HG03354 (cell line): ENCODE measurements around the gene GGCT.

Source experiments
- ATAC-seq: cut with Tn5 transposase; IDR thresholded peaks from one replicate; pipeline ENCODE4 v1.9.1; 2021; ENCODE audit warnings: mild to moderate bottlenecking; ENCODE audit not compliant: unreplicated experiment, poor library complexity, severe bottlenecking

Gene GGCT

DNA sequence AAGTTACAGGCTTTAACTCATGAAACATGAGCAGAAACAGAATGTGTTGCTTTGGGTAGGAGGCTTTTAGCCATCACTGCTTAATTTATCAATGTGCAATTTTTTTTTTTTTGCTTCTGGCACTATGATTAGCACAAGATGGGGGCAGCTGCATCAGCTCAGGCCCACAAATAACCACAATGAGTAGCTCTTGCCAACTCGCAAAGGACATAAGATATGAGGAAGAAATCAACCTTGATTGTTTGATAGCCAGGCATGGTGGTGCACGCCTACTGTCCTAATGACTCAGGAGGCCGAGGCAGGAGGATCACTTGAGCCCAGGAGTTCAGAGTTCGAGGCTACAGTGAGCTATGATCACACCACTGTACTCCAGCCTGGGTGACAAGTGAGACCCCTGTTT is 38.4 kb downstream of the GGCT start:
- no peak for ATAC-seq

DNA sequence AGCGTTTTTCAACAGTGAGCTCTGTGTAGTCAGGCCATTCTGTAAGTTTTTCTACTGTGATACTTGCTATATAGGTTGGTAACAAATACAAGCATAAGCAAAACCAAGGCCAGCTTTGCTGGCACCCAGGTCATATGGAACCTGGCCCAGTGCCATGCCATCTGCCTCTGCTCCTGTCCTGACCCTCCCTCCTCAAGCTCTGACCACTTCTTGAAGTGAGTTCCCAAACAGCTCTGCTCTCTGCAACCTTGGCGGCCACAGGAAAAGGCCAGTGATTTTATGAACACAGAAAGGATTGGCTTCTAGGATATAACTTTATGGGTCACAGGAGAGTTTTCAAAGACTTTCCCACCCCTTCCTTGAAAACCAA is 38.8 kb downstream of the GGCT start:
- no peak for ATAC-seq

DNA sequence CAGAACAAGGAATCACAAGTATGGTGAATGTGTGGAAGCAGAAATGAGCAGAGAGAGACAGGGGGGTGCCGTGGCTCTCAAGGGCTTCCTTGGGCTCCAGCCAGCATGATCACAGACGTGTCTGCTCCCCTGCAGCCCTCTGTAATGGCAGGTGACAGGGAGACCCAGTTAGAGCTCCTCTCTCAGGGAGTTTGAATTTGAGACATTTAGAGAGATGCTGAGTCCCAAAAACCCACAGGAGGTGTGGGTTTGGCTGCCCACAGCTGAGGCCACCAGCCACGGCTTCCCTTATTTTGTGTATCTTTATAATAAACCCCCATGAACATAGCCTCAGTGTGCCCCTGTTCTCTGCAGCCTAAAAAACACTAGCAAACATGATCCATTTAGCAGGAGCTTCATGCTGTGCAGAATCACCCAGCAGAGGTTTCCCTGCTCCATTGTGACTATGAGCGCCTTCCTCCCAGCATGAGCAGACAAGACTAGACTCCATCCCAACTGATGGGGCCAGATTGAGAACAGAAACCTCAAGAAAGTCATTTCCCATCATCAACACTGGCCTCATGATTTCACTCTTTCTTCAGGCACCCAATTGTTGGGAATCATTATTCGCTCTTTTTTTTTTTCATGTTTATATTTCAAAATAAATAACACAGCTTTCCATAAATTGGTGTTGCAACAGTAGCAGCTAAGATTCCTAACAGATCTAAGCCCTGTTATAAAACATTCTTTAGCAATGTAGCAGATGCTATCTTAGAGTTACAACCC is 39.4 kb downstream of the GGCT start:
- no peak for ATAC-seq

DNA sequence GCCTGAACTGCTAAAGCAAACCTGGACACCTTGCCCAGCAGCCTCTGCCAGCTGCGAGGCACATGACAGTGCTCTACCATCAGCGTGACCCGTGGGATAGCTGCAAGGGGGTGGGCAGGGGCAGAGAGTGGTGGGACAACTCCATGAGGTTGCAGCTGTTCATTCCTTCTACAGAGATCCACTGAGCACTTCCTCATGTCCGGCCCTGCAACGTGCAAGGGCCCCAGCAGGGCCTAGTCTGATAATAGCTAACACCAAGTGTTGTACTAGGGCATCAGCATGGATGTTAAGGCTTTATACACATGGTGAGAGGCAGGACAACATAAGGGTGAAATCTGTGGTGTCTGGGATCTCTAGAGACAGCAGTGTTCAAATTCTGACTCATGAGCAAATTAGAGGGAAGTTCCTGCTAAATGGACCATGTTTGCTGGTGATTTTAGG is 40.4 kb downstream of the GGCT start:
- peak; percentile 61 for ATAC-seq

DNA sequence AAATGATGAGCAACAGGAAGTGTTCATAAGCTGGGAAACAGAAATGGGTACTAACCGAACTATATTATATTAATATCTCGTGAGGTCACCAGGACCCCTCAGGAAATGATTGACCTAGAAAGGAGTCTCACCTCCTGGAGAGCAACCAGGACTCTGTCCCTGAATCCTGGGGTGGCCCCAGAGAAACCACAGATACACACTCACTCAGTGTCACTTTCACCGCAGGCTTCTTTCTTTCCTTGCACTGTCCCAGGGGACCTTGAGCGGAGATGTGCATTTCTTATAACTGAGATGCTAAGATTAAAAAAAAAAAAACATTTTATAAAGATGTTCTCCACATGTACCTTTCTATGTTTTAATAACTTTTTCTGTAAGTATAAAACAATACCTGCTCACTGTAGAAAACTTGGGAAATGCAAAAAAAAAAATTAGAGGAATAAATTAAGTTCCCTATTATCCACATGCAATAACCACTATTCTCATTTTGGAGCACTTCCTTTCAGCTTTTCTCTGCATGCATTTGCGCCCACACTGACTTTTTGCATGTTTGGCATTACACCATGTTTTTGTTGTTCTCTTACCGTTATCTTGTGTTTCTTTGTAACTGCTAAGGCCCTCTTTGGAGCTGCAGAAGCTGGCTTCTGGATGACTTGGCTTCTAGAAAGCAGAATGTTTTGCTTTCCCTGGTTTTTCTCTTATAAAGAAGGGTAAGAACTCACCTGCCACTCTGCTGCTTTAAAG is 41.1 kb downstream of the GGCT start:
- peak; percentile 65 for ATAC-seq

DNA sequence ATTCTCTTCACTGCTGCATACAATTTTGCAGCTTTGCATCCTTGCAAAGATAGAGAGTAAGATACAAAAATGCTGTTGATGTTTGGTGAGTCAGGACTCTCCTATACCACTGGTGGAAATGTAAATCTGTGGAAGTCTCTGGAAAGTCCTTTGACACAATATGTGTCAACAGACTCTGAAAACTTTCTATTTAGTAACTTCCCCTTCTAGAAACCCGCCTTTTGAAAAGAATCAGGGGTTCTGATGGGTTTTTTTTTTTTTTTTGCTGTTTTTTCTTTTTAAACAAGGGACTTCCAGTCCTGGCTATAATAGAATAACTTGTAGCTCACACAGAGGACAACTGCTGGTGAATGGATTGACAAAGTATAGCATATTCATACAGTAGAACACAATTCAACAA is 42.5 kb downstream of the GGCT start:
- no peak for ATAC-seq

DNA sequence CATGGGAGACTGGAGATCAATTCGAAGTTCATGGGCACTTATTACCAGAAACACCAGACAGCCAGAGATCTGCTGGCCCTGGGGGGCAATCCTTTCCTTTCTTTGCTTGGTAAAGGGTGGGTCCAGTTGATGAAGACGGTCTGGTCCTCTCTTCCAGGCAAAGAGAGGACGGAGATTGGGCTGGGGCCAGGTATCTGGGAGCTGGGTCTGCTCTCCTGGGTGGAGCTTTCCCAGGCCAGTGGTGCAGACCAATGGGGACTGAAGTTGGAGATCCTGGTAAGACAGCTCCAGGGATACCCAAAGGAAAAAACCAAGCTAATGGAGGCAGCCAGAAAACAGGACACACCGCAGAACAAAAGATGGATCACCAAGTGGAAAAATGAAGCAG is 44.4 kb downstream of the GGCT start:
- no peak for ATAC-seq

DNA sequence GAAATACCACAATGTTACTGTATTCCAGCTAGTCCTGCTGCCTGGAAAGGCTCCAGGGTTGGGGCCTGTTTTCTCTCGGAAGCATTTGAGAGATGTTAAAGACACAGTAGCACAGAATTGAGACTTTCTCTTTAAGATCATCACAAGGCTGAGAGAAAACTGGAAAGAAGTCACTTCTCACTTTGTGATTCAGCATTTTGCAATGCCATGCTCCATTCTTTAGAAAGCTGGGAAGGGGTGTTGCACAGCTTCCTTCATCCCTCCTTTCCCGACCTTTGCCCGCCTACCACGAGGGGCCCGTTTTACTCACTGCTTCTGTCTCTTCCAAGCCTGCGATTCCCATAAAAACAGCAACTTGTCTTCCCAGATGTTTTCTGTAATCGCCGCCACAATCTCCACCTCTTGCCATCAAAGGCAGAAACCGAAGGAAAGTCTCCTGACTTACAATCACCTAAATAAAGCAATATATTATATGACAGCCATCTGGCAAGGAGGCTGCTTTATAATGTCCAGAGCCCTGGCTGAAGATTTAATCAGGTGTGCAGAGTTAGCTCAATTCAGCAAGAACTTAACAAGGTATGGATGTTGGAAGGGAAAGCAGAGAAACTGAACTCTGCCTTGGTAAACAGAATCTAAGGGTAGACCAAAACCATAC is 44.9 kb downstream of the GGCT start:
- ATAC-seq = no peak

DNA sequence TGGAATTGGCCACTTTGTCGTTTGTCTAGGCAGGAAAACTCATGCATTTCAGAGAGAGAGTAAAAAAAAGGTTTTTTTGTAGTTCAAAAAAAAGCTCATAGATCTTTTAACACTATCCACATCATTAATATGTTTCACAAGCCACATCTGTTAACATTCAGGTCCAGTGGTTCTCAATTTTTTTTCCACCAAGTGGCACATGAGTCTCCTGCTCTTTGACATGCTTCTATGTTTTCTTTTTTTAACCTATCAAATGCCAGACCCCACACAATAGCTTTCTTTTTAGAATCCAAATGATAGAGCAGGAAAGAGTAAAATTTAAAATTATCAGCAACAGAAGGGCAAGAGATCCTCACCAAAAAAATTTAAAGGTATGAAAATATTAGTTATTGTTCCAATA is 46.3 kb downstream of the GGCT start:
- ATAC-seq = no peak

DNA sequence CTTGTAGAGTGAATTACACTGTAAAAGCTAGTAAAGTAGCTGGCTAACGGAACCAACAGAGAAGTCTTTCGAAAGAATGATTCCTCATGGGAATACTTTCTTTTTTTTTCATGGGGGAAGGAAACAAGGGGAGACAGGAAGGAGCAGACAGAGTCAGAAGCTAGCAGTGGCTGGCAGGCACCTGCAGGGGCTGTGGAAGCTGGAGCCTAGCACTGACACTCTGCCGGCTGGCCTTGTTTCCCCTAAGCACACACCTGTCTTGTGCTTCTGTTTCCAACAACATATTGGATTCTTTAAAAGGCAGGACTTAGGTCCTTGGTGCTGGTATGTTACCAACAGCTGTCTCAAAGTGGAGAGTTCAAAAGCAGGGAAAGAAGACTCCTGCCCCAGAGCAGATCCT is 50.7 kb downstream of the GGCT start:
- no peak for ATAC-seq

DNA sequence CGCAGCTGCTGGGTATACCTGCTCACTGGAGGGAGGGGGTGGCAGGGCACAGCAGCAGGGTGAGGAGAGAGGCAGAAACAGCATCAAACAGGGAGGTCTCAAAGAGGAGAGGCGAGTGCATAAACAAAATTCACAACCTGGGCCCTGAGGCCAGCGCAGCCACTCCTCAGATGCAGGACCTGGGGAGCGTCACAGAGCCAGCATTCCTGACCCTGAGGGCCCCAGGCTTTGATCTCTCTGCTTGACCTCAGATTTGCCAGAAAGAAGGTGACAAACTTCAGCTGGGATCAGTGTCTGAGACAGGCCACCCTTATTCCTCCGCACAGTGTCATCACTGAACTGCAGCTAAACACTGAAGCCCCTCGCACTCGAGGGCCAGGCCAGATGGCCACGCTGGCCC is 51.6 kb downstream of the GGCT start:
- ATAC-seq = no peak

DNA sequence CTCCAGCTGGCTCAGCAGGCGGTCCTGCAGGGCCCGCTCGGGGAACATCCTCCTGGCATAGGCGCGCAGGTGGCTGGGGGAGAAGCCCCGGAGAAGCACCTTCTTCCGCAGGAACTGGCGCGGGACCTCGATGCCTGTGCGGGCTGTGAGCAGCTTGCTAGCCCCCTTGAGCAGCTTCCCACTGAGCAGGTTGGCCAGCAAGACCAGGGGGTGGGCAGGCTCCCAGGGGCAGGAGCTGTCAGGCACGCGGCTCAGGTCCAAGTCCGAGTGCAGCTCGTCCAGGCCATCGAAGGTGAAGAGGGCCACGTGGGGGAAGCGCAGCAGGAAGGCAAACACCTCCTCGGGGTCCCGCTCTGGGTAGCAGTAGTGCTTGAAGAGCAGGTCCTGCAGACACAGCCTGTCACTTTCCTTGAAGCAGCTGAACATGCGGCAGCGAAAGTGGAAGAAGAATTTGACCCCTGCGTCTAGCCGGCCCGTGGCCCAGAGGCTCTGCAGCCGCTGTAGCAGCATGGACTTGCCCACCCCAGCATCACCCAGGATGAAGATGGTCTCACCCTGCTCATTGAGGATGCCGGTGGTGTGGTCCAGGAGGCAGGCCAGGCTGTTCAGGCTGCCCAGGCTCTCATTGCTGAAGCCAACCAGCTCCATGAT is 52.2 kb downstream of the GGCT start:
- no peak for ATAC-seq

DNA sequence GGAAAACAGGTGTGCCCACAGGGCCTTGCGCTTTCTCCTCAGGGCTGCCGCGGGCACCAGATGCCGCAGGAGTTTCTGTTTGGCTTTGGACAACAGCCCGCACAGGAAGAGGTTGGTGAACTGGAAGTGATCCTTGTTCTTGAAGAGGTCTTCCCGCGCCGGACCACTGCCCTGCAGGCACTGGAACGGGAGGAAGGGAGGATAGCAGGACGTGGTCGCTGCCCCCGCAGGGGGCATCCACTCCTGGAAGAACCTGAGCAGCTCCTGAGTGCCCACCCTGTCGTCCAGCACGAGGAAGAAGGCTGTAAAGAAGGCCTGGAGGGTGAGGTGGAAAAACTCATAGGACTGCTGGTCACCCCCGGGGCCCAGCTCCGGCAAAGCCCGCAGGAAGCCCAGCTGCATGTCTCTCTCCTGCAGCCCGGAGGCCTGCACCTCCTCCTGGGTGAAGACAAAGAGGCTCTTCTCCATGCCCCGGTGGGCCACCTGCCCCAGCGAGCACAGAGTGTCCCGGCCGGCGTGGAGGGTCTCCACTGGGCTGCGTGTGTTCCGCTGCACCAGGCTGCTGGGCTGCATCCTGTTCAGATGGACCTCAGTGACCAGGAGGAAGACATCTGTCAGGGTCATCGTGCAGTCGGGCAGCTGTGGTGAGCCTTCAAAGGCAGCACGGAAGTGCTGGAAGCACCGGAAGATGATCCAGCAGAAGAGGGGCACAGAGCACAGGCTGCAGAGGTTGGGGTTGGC is 52.9 kb downstream of the GGCT start:
- ATAC-seq = no peak

DNA sequence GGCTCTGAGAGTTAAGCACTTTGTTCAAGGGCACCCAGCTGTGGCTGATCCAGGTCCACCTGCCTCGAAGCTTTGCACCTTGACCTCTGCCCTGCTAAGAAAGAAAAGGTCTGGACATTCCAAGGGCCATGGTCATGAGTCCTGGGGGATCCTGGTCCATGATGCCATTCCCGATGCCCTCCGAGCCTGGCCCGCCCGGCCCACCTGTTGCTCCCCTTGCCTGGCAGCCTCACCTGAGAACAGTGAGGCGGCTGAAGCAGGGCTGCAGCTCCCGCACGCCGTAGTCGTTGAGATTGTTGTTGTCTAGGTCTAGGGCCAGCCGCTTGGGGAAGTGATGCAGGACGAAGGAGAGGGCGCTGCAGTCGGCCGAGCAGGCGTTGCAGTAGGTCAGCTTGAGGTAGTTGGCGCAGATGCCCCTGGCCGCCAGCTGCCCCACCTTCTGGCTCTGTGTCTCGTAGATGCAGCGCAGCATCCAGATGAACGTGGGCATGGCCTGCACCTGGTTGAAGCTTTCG is 53.6 kb downstream of the GGCT start:
- ATAC-seq = no peak

DNA sequence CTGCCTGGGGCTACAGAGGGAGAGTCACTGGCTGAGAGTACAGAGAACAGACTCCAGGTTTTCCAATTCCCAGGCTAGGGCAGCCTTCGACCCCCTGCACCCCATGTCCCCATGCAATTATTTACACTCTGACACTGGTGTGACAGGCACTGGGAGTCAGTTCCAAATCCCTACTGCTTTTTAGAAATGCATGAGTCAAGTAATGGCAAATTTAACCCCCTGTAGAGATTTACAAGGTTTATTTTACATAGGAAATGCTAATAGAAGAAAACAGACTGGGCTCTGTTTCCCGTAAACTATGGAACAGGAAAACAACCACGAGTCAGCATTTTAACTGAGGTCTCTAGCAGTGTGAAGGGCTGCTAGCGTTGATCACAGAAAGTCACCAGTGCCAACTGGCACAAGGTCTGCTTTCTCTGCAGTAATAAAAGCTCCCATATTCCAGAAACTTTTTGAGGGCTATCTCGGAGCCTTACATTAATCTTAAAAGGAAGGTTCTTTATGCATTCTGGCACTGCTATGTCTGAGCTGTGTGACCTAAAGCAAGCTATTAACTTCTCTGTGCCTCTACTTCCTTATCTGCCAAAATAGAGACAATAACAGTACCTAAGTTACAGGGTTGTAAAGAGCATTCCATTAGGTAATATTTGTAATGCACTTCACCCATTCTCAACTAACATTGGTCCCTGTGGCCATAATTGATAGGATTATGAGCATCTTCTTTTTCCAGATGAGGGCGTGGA is 54.2 kb downstream of the GGCT start:
- ATAC-seq = no peak

DNA sequence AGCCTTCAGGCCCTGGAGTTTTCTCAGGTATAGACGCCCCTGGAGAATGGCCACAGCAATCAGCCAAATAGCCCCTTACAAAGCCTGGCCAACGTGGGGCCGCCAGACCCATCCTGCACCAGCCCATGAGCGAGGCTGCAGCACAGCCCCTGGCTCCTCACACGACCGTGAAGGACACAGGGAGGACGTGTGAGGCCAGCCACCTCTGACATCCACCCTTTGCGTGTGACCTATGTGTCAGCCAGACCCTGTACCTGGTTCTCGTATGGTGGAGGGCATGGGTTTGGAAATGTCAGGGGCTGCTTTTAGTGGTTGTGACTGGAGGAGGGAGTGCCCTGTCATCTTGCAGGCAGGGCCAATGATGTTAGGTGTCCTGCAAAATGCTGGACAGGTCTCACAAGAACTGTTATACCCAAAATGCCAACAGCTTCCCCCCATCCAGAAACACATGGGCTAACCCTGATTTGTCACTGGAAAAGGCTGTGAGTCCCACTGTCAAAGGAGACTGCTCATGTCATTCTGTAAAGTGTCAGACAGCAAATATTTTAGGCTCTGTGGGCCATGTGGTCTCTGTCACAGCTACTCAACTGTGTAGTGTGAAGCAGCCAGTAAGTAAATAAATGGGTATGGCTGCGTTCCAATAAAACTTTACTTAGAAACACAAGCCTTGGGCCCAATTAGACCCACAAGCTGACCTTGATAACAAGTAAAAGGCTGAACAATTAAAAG is 56.0 kb downstream of the GGCT start:
- ATAC-seq = no peak

DNA sequence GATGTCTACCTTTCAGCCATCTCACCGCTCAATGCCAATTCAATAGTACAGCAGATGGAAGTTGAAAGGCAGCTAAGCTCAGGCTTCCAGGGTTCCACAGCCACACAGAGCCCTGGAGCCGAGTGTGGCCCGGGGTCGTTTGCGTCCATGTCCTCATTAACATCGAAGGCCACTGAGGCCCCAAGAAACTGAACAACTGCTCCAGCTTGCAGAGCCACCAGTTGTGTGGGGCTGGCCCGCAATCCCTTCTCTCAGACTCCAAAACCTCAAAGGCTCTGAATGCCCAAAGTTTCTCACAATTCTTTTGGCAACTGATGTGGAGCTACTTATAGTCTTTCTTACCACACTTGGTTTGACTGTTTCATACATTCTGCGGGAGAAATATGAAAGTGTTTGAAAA is 57.2 kb downstream of the GGCT start:
- no peak for ATAC-seq
